ENCODE results near the gene ZIC1. TPM values are rescaled to one million over a fixed set of nuclear protein-coding genes. Genes with fewer than 3 reads are reported as not detected.

ZIC1 gene
- total RNA-seq, 1 experiment from 2014 or later, result not detected

DNA sequence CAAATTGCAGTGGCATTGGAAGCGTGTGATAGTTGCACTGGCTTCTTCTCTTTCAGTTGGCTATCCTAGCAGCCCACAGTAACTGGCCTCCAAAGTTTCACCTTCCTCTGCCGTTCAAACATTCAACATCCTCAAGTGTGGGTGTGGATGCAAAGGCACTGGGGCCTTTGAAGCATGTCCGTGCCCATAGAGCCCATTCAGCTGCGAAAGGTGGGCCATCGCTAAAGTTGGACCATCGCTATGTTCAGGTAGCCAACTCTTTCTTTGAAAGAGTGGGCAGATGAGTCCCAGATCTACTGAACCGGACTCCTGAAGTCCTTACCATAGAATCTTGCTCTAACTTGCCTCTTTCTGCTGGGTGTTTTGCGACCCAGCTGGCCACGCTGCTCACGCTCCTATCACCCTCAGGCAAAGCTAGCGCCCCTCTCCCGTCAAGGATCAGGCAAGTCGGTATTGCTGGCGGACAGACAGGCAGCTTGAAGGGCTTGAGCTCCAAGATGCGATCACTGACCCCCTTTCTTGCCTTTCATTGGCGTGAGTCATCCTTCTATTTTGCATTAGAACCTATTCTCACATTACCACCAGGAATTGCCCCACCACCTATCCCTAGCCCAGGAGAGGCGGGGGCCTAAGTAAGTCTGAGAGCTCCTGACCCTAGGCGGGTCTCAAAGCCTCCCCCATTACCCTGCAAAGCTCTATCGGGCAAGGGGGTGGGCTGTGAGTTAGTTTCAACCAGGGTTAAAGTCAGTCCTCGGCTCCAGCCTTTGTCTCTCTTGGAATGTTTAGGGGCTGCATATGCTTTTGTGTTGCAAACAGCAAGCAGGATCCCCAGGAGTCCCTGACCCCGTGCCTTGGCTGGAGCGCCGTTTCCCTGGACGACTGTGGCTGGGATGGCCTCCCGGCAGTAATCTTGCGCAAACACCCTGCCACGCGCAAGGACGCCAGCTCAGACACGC, 31.5 kb upstream of the ZIC1 start:
- no peak for TF ChIP-seq CEBPB (IDR thresholded peaks at IDR 0.05; ENCODE audit: low read depth)
- TF ChIP-seq, protein P1, sequence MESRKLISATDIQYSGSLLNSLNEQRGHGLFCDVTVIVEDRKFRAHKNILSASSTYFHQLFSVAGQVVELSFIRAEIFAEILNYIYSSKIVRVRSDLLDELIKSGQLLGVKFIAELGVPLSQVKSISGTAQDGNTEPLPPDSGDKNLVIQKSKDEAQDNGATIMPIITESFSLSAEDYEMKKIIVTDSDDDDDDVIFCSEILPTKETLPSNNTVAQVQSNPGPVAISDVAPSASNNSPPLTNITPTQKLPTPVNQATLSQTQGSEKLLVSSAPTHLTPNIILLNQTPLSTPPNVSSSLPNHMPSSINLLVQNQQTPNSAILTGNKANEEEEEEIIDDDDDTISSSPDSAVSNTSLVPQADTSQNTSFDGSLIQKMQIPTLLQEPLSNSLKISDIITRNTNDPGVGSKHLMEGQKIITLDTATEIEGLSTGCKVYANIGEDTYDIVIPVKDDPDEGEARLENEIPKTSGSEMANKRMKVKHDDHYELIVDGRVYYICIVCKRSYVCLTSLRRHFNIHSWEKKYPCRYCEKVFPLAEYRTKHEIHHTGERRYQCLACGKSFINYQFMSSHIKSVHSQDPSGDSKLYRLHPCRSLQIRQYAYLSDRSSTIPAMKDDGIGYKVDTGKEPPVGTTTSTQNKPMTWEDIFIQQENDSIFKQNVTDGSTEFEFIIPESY (IDR thresholded peaks at IDR 0.05; ENCODE audit: extremely low read depth, insufficient replicate concordance, low read length), result no peak
- TF ChIP-seq ELF1 (IDR thresholded peaks at IDR 0.05; ENCODE audit: borderline replicate concordance, low read depth), result no peak
- no peak for TF ChIP-seq FOSL1 (IDR thresholded peaks at IDR 0.05; ENCODE audit: low read depth)
- TF ChIP-seq, protein P2, sequence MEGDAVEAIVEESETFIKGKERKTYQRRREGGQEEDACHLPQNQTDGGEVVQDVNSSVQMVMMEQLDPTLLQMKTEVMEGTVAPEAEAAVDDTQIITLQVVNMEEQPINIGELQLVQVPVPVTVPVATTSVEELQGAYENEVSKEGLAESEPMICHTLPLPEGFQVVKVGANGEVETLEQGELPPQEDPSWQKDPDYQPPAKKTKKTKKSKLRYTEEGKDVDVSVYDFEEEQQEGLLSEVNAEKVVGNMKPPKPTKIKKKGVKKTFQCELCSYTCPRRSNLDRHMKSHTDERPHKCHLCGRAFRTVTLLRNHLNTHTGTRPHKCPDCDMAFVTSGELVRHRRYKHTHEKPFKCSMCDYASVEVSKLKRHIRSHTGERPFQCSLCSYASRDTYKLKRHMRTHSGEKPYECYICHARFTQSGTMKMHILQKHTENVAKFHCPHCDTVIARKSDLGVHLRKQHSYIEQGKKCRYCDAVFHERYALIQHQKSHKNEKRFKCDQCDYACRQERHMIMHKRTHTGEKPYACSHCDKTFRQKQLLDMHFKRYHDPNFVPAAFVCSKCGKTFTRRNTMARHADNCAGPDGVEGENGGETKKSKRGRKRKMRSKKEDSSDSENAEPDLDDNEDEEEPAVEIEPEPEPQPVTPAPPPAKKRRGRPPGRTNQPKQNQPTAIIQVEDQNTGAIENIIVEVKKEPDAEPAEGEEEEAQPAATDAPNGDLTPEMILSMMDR (IDR thresholded peaks at IDR 0.05 in 2 of 3, conservative IDR thresholded peaks at IDR 0.05 in 1 of 3; ENCODE audit: borderline replicate concordance in 1 of 3, insufficient read depth in 1 of 3, low read depth in 2 of 3, low read length in 2 of 3), result no peak
- TF ChIP-seq ZFX (IDR thresholded peaks at IDR 0.05), result no peak
- TF ChIP-seq EGR1 (IDR thresholded peaks at IDR 0.05; ENCODE audit: low read depth), result no peak
- no peak for TF ChIP-seq POLR2A (IDR thresholded peaks at IDR 0.05; ENCODE audit: borderline replicate concordance, extremely low read depth, insufficient read depth, insufficient read length)
- TF ChIP-seq SP1 (IDR thresholded peaks at IDR 0.05; ENCODE audit: low read depth), result no peak
- TF ChIP-seq RAD21 (IDR thresholded peaks at IDR 0.05; ENCODE audit: low read depth), result no peak
- TF ChIP-seq, protein P3, sequence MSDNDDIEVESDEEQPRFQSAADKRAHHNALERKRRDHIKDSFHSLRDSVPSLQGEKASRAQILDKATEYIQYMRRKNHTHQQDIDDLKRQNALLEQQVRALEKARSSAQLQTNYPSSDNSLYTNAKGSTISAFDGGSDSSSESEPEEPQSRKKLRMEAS (IDR thresholded peaks at IDR 0.05), result no peak
- no peak for TF ChIP-seq POLR2AphosphoS5 (IDR thresholded peaks at IDR 0.05; ENCODE audit: low read depth, low read length)
- no peak for TF ChIP-seq JUND (IDR thresholded peaks at IDR 0.05)
- no peak for TF ChIP-seq SIN3A (IDR thresholded peaks at IDR 0.05; ENCODE audit: low read depth)
- no peak for TF ChIP-seq YY1 (IDR thresholded peaks at IDR 0.05; ENCODE audit: extremely low read depth, insufficient replicate concordance, low read depth, low read length)
- no peak for TF ChIP-seq CBX3 (IDR thresholded peaks at IDR 0.05; ENCODE audit: low read depth)
- TF ChIP-seq TCF7L2 (IDR thresholded peaks at IDR 0.05; ENCODE audit: borderline replicate concordance, extremely low read depth, insufficient read depth, insufficient read length), result no peak
- TF ChIP-seq SRF (IDR thresholded peaks at IDR 0.05; ENCODE audit: low read depth), result no peak
- no peaks in the 10 kb centered on the region for H3K36me3 ChIP-seq (ENCODE audit: control insufficient read depth in 1 of 2, insufficient read depth in 2 of 2, low read length in 2 of 2)
- ATAC-seq, result no peak
- no peak overlapping the region for H2AFZ ChIP-seq (ENCODE audit: low read depth, low read length, poor library complexity, severe bottlenecking)
- no TSS peak for BruUV-seq (replicated peaks)
- no peak overlapping the region for H3K4me2 ChIP-seq (ENCODE audit: low read length)
- no peaks in the 10 kb centered on the region for H4K20me1 ChIP-seq (ENCODE audit: insufficient read depth)
- no peak overlapping the region for H3K27ac ChIP-seq (ENCODE audit: low read depth, low read length)
- H3K9me2 ChIP-seq (ENCODE audit: insufficient read depth), result no peaks in the 10 kb centered on the region
- CTCF ChIA-PET, result no interaction called here
- H3K9ac ChIP-seq (ENCODE audit: low read length), result no peak overlapping the region
- H3K9me3 ChIP-seq (ENCODE audit: control insufficient read depth in 1 of 2, insufficient read depth in 1 of 2, low read depth in 1 of 2, low read length in 2 of 2), result no peaks in the 10 kb centered on the region
- RAD21 ChIA-PET (ENCODE audit: low non-redundant PET in 1 of 2, low total read pairs in 2 of 2, uncharacterized antibody in 2 of 2, unreplicated experiment in 2 of 2), result no interaction called here
- H3K79me2 ChIP-seq (ENCODE audit: insufficient read depth, low read length), result no peaks in the 10 kb centered on the region
- no peaks in the 10 kb centered on the region for H3K27me3 ChIP-seq (ENCODE audit: insufficient read depth, low read length)
- intact Hi-C loops (cut with micrococcal nuclease), result no loop called here
- no peak for DNase-seq (ENCODE audit: low read depth, low spot score)
- H3K4me1 ChIP-seq (ENCODE audit: control insufficient read depth in 1 of 2, insufficient read depth in 2 of 2, low read length in 2 of 2), result no peaks in the 10 kb centered on the region
- H3K4me3 ChIP-seq (replicated peaks in 1 of 2; ENCODE audit: low read depth in 1 of 2, low read length in 2 of 2), result no peak overlapping the region
- POLR2A ChIA-PET, result no interaction called here

Data from HCT116 (cell line).